Glomerular endothelial cell (primary cell): ENCODE results near the gene ZFAND2B. TPM values are rescaled to one million over a fixed set of nuclear protein-coding genes. Genes with fewer than 3 reads are reported as not detected.

ENCODE experiments used
- DNase-seq: peaks from one replicate; pipeline ENCODE4 v3.0.0-alpha.2; 2011; ENCODE audit warnings: low read depth, low spot score; ENCODE audit errors: extremely low read depth
- total RNA-seq: library from RNA; depleted of rRNA; stranded (reverse); fragments of >200 nt; gene quantifications from 2 replicates; pipeline ENCODE4 v1.2.3, GENCODE V29; 2015

ZFAND2B gene
- total RNA-seq, 1 donor from 2014 or later = 23.7 TPM

DNA sequence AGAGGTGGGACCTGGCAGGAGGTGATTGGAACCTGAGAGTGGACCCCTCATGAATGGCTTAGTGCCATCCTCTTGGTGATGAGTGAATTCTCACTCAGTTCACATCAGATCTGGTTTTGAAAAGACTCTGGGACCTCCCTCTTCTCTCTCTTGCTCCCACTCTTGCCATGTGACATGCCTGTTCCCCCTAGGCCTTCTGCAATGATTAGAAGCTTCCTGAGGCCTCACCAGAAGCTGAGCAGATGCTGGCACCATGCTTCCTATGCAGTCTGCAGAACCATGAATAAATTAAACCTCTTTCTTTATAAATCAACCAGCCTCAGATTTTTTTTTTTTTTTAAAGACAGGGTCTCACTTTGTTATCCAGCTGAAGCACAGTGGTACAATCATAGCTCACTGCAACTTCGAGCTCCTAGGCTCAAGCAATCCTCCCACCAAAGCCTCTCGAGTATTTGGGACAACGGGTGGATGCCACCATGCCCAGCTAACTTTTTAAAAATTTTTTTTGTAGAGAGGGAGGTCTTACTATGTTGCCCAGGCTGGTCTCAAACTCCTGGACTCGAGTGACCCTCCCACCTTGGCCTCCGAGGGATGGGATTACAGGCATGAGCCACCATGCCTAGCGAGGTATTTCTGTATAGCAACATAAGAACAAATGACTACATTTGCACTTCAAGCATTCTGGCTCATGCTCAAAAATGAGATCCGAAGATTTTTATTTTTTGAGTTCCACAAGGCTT is 2.0 kb upstream of the ZFAND2B start:
- DNase-seq = no peak

DNA sequence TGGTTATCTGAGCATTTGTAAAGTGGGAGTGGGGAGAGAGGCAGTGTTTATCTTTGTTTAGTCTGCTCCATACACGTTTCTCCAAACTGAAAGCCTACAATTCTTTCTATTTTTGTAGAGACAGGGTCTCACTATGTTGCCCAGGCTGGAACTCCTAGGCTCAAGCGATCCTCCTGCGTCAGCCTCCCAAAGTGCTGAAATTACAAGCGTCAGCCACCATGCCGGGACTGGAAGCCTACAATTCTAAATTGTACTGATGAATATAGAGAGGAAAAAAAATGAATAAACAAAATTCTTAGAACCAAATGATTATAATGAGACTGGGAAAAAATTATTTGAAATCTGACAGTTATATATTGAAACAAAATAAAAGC is 1.4 kb upstream of the ZFAND2B start:
- no peak for DNase-seq

DNA sequence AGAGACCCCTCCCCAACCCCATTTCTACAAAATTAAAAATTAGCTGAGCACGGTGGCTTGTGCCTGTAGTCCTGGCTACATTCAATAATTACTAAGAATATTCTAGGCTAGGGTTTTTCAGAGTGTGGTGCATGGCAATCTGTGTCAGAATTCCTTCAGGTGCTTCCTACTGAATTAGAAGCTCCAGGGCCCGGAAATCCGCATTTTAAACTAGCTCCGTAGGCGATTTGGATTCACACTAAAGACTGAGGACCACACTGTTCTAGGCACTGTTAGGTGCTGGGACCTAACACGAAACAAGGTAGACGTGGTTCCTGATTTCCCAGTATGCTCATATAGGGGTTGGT is 628 bp upstream of the ZFAND2B start:
- no peak for DNase-seq

DNA sequence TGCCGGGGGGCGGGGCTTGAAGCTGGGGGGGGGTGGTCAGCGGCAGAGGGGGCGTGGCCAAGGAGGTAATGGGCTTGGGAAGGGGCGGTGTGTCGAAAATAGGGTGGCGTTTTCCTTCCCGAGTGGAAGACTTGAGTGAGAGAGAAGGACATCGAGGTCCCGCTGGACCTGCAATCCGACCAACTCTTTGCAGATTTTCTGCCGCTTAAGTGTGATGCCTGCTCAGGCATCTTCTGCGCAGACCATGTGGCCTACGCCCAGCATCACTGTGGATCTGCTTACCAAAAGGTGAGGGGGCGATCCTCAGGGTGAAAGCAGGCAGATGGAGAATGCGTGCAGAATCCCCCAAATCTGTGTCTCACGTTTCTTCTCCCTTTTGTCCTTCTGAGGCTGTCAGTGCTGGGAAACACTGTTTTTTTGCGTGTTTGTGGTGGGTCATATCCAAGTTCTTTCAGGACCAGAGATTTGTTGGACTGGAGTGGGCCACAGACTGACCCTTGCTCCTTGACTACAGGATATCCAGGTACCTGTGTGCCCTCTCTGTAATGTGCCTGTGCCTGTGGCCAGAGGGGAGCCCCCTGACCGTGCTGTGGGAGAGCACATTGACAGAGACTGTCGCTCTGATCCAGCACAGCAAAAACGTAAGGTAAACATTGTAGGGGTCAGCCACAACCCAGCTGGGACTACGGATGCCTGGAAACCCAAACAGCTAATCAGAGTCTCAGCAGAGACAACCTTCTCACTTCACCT is 727 bp downstream of the ZFAND2B start:
- no peak for DNase-seq

DNA sequence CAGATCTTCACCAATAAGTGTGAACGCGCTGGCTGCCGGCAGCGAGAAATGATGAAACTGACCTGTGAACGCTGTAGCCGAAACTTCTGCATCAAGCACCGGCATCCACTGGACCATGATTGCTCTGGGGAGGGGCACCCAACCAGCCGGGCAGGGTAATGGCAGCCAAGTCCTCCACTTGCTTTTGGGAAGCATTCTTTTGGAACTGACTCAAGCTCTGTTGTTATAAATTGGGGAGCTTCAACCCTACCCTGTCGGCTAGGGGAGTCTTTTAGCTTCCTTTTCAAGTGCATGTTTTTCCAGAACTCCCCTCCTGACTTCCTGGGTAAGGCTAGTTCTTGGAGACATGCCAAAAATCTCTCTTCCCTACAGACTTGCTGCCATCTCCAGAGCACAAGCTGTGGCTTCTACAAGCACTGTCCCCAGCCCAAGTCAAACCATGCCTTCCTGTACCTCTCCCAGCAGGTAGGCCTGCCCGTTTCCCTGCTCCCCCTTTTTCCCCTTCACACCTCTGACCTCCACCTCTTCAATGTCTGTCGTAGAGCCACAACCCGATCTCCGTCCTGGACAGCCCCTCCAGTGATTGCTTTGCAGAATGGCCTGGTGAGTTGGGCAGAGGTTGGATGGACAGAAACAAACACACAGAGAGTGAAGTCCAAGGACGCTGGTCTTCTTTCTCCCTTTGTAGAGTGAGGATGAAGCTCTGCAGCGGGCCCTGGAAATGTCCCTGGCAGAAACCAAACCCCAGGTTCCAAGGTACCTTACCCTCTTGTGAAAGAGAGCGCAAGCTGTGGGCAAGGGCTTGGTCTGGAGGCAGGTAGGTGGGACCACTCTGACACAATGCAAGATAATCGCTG is 1.5 kb downstream of the ZFAND2B start:
- no peak for DNase-seq

DNA sequence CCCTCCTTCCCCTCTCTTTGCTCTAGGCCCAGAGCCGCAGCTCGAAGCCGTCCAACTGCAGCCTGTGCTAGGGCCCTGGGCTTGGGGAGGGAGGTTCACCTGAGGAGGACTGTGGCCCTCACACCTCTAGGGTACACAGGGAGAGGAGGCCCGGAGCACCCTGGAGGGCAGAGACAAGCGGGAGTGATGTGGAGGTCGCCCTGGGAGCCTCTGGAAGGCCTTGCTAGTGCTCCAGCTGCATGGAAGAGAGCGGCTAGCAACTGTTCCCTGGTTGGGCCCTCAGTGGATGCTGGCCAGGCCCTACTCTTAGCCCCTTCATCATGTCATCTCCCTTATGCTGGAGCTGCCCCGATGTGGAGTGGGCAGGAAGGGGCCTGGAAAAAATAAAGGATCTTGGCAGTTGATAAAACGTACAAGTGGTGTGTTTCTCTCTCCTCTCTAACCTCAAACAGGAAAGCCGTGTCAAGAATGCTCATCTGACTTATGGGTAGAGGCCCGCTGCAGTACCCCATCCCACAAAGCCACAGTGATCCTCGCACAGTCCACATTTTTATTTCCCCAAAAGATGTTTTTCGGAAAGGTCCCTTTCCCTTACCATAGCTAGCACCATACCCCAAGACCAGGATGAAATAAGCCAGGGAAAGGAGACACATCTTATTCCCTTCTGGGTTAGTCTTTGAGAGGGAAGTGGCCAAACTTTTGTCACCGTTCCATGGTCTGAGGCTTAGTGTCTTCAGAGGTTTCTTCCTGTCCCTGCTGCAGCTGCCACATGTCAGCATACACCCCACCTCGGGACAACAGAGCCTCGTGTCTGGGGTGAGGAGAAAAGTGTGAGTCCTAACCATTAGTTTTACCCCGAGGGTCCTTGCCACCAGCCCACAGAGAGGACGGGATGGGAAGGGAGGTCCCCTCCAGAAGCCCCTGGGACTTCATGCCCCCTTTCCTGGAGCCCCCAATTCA is 2.9 kb downstream of the ZFAND2B start:
- DNase-seq = no peak

DNA sequence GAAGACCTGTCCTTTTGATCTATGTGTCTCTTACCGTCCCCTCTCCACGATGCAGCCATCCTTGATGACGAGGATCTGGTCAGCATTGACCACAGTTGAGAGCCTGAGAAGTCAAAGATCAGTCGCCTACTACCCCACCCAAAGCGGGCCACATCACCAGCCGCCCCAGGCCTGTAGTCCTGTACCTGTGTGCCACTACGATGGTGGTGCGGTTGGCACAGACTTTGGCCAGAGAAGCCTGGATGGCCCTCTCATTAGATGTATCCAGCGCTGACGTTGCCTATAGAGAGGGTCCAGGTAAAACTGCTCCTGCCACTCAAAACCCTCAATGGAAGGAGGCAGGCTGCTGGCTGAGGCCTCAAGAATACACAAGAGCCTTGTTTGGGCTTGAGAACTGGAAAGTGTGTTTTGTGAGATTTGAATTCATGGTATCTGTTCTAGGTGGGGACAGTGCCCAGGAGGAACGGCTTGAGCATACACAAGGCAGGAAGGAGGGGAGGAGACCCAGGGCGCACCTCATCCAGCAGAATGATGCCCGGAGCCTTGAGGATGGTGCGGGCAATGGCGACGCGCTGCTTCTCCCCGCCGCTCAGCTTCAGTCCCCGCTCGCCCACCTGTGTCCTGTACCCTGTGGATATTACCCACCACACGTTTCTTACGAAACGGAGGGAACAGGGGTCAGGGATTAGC is 3.8 kb downstream of the ZFAND2B start:
- no peak for DNase-seq

DNA sequence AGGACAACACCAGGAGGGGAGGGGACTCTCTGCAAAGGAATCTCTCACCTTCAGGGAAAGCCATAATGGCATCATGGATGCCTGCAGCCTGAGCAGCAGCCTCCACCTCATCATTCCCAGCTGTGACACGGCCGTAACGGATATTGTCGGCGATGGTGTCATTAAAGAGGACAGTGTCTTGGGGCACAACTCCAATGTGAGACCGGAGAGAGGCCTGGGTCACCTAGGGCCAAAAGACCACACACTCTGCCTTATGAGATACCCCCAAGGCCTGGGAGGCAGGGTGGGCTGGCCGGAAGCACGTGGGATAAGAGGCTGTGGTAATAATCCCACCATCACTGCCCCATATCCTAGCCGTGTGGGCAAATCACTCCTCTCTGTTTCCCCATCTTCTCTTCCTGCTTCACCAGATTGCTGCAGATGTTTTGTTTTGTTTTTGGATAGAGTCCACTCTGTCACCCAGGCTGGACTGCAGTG is 4.3 kb downstream of the ZFAND2B start:
- no peak for DNase-seq

DNA sequence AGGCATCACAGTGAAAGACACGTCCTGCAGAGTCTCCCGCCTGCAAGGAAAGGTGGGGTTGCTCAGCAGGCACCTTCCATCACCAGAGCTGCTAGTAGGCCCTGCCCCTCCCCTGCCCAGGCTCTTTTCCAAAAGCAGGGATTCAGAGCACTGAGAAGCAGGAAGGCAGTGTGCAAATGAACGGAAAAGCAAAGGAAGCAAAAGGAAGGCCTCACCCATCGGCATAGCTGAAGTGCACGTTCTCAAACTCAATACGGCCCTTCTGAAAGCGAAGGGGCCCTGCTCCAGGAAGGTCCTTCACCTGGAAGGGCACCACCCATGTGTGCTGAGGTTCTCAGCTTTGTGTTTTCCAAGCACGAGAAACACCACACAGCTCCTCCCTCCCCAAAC is 6.4 kb downstream of the ZFAND2B start:
- no peak for DNase-seq

DNA sequence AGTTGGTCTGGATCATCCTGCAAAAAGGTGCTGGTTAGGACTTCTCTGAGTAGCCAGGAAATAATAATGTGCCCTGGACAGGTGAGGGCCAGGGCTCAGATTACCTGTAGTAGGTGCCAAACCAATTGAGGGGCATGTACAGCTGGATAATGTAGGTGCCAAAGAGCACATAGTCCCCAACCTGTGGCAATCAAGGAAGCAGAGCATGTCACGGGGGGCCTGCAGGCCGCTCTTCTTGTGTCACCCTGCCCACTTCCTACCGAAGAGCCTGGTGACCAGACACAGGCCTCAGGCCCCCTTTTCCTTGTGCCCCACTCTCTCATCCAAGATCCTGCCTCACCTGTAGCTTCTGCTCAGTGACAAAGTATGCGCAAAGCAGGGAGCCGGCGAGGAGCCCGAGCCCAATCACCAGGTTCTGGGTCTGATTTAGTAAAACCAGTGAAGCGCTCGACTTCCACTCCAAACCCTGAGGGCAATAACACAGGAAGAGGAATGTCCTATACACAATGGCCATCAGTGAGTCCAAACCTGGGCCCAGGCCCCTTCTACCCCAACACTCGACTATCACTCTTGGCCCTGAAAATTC is 7.0 kb downstream of the ZFAND2B start:
- no peak for DNase-seq

DNA sequence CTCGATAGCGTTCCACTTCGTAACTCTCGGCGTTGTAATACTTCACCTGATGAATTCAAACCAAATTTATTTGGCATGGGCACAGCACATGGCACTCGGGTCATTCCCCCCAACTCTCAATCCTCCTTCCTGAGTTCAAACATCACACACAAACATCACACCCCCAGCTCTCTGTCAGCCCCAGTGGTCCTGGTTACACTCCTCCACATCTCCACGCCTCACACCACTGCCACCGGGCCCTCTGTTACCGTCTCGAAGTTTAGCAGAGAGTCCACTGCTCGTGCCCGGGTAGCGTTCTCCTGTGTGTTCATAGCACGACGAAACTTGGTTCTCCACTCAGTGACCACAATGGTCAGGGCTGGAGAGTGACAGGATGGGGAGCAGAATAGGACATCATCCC is 7.6 kb downstream of the ZFAND2B start:
- DNase-seq = no peak

DNA sequence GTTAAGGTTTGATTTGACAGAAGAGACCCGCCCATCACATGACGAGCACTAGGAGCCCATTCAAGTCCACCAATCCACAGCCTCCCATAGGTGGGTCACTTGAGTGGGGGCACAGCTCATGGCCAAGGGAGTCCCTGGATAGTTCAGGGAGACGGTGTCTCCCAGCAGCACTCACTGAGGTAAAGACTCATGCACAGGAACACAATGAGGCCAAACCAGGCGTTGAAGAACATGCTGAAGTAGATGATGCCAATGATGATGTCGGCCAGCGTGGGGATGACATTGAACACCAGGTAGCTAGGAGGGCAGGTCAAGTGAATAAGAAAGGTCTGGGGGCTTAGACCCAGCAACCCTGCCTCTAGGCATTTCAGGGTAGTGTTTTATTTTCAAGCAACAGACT is 8.2 kb downstream of the ZFAND2B start:
- no peak for DNase-seq

DNA sequence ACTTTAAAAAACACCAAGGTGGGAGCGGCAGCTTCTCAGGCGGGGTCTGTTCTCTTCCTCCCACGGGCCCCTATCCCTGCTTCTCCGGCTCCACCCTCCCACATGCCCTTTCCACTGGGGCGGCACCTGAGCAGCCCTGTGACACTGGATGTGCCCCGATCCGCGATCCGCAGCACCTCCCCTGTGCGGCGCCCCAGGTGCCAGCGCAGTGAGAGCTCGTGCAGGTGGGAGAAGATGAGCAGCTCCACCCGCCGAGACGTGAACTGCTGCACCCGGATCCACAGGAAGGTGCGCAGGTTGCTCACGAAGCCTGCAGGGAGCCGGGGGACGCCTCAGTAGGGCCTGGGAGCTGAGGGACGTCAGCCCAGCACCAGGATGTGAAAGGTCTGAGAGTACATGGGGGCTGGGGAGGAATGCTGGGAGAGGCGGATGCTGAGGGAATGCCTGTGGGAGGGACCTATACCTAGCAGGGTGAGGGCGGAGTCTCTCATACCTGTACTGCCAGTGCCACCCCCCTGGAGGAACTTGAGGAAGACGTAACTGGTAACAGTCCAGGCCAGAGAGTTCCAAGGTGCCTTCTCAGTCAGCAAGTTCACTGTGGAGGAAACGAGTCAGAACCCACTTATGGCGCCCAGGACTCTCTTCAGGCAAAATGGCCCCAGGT is 9.4 kb downstream of the ZFAND2B start:
- no peak for DNase-seq

DNA sequence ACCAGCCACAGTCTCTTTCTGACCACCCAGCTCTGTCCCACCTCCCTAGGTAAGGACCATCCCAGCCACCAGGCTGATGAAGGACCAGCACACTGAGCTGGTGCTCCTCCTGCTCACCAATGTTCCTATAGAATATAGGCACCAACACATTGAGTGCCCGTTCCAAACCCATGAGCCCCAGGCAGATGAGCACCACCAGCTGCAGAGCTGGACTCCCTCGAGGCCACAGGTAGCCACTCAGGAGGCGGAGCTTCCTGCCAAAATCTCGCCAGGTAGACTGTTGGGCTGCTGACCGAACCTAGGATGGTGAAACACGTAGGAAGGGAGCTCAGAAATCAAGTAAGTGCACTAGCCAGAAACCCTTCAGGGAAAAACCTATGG is 9.9 kb downstream of the ZFAND2B start:
- DNase-seq = no peak

DNA sequence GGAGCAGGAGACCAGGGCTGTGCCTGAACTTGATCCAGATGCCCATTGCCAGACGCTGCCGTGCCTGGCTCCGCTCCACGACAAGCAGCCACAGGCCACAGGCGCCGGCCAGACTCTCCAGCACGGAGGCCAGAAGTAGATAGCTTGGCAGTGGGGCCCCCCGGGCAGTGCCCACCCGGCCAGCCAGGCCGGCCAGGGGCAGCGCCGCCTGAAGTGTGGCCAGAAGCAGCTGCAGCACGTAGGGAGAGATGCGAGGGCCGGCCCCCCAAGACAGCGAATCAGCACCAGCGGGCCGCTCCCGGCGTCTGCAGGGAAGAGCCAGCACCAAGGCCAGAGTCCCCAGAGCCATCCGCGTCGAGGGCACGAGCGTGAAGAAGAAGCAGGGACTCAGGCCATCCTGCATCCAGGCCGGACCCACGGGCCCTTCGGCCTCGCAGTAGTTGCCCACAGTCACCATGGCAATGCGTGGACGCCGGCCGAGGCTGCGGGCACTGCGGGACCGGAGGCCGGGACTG is 11.7 kb downstream of the ZFAND2B start:
- no peak for DNase-seq

DNA sequence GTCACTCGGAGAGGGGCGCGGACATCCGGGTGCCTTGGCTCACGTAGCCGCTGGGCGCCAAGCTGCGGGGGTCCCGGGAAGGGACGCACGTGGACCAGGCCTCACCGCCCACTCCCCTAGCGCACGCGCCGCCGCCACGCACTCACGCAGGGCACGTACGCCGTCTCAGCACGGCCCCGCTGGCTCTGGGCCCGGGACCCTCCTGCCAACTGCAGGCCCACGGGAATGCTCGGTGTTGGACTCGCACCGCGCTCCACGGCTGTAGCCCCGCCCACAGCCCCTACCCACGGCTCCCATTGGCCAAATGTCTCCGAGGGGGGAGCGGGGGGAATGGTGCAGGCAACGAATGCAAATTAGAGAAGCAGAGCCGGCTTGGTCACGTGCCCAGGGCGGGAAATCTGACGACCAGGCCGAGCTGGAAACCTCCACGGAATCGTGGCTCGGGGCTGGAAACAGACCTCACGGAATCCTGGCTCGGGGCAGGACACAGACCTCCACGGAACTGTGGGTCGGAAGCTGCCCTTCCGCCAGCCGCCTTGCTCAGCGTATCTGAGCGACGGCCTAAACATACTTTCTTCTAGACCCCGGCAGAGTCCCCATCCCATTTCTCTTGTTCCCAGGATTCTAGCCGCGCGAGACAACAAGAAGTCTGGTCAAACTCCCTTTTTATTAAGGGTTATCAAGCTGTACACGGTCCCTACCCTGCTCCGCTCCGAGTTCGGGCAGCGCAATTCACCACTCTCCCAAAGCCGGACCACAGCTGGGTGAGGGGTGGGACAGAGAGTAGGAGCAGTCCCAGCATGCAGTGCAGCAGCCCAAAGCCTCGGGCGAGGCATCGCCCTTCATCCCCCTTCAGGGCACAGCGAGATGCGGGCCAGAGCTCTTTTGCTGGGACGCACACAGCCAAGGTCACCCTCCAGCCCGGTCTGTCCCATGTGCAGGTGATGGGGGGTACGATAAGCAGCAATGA is 12.4 kb downstream of the ZFAND2B start, which contains the start of gene ABCB6:
Gene ABCB6, minus strand, starts transcription at position 227 of the 970 bp plus-strand sequence. CDS start 285 bp downstream, outside the sequence.
- no peak for DNase-seq

DNA sequence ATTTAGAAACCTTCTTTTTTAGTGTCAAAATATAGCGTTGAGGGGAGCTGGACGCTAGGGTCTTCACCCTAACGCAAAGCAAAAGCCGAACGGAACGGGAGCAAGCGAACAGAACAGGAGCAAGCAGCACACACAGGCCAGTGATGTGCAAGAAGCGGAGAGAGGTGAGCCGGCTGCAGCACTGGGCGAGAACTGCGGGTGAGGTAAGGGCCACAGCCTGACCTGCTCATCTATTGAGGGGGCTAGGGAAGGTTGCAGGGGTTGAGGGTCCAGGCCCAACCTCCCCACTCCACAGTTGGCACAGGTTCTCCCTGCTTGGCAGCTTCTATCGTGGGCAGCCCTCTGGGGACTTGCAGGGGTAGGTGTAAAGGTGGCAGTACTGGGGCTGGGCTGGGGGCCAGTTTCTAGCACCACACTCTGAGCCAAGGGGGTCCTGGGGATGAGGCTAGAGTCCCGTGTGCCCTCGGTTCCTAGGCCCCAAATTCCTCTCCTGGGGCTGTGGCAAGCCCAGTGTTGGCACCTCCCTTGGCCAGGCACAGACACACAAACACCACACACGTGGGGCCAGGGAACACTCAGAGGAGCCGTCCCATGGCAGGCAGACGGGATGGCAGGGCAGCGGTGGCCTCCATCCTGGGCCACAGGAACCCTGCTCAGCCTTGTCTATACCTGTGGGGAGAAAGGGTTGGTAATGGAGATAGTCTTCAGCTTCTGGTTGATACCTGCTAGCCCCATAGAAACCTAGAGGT is 13.4 kb downstream of the ZFAND2B start:
- no peak for DNase-seq
